Upper lobe of left lung (tissue), 6 donors: Measurements from ENCODE around the gene MLH1. TPM values are rescaled to one million over a fixed set of nuclear protein-coding genes. Genes with fewer than 3 reads are reported as not detected.
"Not testable (repeated sequence)": the region's sequence is repeated elsewhere in the genome, so short reads cannot be mapped to it uniquely, and the experiment has no call there.

Source experiments
- ATAC-seq, 2 donors: fragments of 200-7000 bp; cut with Tn5 transposase; one replicate each; pipeline ENCODE4 v1.9.1; 2022; ENCODE audit warnings: mild to moderate bottlenecking in 2 of 2, moderate library complexity in 2 of 2; ENCODE audit not compliant: low FRiP score in 2 of 2
- DNase-seq, 2 donors: peaks; one replicate each; pipeline ENCODE4 v3.0.0-alpha.2; 2019 to 2020
- H3K27ac ChIP-seq, 4 donors: fragments of 200-600 bp; sonication (generic); one replicate each; pipeline ENCODE4 v1.5.1; 2016 to 2019
- H3K27me3 ChIP-seq, 4 donors: fragments of 200-600 bp; sonication (generic); one replicate each; pipeline ENCODE4 v1.5.1; 2017 to 2019
- H3K36me3 ChIP-seq, 4 donors: fragments of 200-600 bp; sonication (generic); one replicate each; pipeline ENCODE4 v1.5.1; 2016 to 2019
- H3K4me1 ChIP-seq, 4 donors: fragments of 200-600 bp; sonication (generic); one replicate each; pipeline ENCODE4 v1.5.1; 2018 to 2019
- H3K4me3 ChIP-seq, 4 donors: fragments of 200-600 bp; sonication (generic); one replicate each; pipeline ENCODE4 v1.5.1; 2017 to 2019; ENCODE audit warnings: mild to moderate bottlenecking in 2 of 4, moderate library complexity in 1 of 4
- H3K9me3 ChIP-seq, 4 donors: fragments of 200-600 bp; sonication (generic); one replicate each; pipeline ENCODE4 v1.5.1; 2018 to 2019
- EP300 ChIP-seq, 4 donors: sonication (generic); formaldehyde crosslinking; IDR thresholded peaks; one replicate each; pipeline ENCODE4 v1.5.1; 2017; ENCODE audit warnings: antibody characterized with exemption in 4 of 4, control low read depth in 2 of 4
- POLR2A ChIP-seq, 4 donors: fragments of 450-650 bp; IDR thresholded peaks; one replicate each; pipeline ENCODE4 v1.5.1; 2016 to 2017; ENCODE audit warnings: antibody characterized with exemption in 4 of 4, mild to moderate bottlenecking in 2 of 4
- POLR2AphosphoS5 ChIP-seq, 2 donors: sonication (generic); formaldehyde crosslinking; IDR thresholded peaks; one replicate each; pipeline ENCODE4 v1.5.1; 2017; ENCODE audit warnings: antibody characterized with exemption in 2 of 2
- WGBS, 2 donors: methylation state at CpG; one replicate each; pipeline ENCODE4 v1.1.5; 2017 to 2018; 5-methylcytosine and 5-hydroxymethylcytosine counted together
- total RNA-seq, 6 donors: library from RNA; depleted of rRNA in 4 of 6; stranded (reverse); fragments of >200 nt in 4 of 6; gene quantifications; one replicate each; pipeline versions ENCODE4 v1.1.0 to v1.2.1, GENCODE V29; 2016 to 2021
- TF ChIP-seq, protein P1 (sequence below), 6 experiments: fragments of 450-650 bp in 4 of 6; fragments of 200-600 bp in 2 of 6; sonication (generic) in 2 of 6; IDR thresholded peaks; one replicate each; pipeline ENCODE4 v1.5.1; 2016 to 2019; ENCODE audit warnings: antibody characterized with exemption in 6 of 6
- donor health status: DM: no; HTN: no; CAD: no; lungs with moderate emphysema.
- donor health status: DM: no; HTN: yes; CAD: no; lungs with severe emphysema.

The MLH1 gene
- total RNA-seq, 6 donors from 2014 or later: 31.7 to 97.4 (median 37.2) TPM

- Histone ChIP-seq H3K36me3 (peaks cover 20 to 92% (median 72%) of the 10 kb centered on the region in 4 donors), H3K27me3 (no peaks in the 10 kb centered on the region), H3K27ac (peak overlapping the region in 2 of 4 donors; percentile 68 to 75), H3K9me3 (no peaks in the 10 kb centered on the region), H3K4me1 (peaks cover 11 to 22% (median 14%) of the 10 kb centered on the region in 4 donors), H3K4me3 (no peak overlapping the region)
- TF ChIP-seq POLR2A (IDR thresholded peaks at IDR 0.05) (no peak), POLR2AphosphoS5 (IDR thresholded peaks at IDR 0.05) (no peak), EP300 (IDR thresholded peaks at IDR 0.05) (no peak)
- TF ChIP-seq, protein P1, sequence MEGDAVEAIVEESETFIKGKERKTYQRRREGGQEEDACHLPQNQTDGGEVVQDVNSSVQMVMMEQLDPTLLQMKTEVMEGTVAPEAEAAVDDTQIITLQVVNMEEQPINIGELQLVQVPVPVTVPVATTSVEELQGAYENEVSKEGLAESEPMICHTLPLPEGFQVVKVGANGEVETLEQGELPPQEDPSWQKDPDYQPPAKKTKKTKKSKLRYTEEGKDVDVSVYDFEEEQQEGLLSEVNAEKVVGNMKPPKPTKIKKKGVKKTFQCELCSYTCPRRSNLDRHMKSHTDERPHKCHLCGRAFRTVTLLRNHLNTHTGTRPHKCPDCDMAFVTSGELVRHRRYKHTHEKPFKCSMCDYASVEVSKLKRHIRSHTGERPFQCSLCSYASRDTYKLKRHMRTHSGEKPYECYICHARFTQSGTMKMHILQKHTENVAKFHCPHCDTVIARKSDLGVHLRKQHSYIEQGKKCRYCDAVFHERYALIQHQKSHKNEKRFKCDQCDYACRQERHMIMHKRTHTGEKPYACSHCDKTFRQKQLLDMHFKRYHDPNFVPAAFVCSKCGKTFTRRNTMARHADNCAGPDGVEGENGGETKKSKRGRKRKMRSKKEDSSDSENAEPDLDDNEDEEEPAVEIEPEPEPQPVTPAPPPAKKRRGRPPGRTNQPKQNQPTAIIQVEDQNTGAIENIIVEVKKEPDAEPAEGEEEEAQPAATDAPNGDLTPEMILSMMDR (IDR thresholded peaks at IDR 0.05): no peak
- DNase-seq: no peak
- no peak for ATAC-seq
Measured at GRCh38 chr3:37052860-37053259, 59.5 kb downstream of the MLH1 start.

GRCh38 chr3:37053337-37053736 lies 60.0 kb downstream of the MLH1 start:
- TF ChIP-seq POLR2A (IDR thresholded peaks at IDR 0.05) (no peak), POLR2AphosphoS5 (IDR thresholded peaks at IDR 0.05) (no peak), EP300 (IDR thresholded peaks at IDR 0.05) (no peak)
- TF ChIP-seq, protein P1 (IDR thresholded peaks at IDR 0.05): no peak
- ATAC-seq (no peak), DNase-seq (no peak)
- Histone ChIP-seq H3K27me3 (no peaks in the 10 kb centered on the region), H3K9me3 (no peaks in the 10 kb centered on the region), H3K4me3 (no peak overlapping the region), H3K27ac (peak overlapping the region; percentile 38 to 75 (median 56)), H3K4me1 (peaks cover 11 to 22% (median 14%) of the 10 kb centered on the region in 4 donors), H3K36me3 (peaks cover 21 to 92% (median 73%) of the 10 kb centered on the region in 4 donors)
- WGBS, 2 donors: 60 to 69% methylated on average over 6 of the region's 6 CpGs

GRCh38 chr3:37053753-37054152 lies 60.4 kb downstream of the MLH1 start:
- Histone ChIP-seq H3K4me3 (no peak overlapping the region), H3K4me1 (peaks cover 11 to 22% (median 14%) of the 10 kb centered on the region in 4 donors), H3K27ac (peak overlapping the region; percentile 38 to 75 (median 56)), H3K36me3 (peaks cover 17 to 92% (median 73%) of the 10 kb centered on the region in 4 donors), H3K27me3 (no peaks in the 10 kb centered on the region), H3K9me3 (no peaks in the 10 kb centered on the region)
- 77 to 92% methylated on average over 2 of the region's 2 CpGs for WGBS, 2 donors
- no peak for ATAC-seq
- TF ChIP-seq POLR2A (IDR thresholded peaks at IDR 0.05) (no peak), EP300 (IDR thresholded peaks at IDR 0.05) (no peak), POLR2AphosphoS5 (IDR thresholded peaks at IDR 0.05) (no peak)
- TF ChIP-seq, protein P1 (IDR thresholded peaks at IDR 0.05): no peak
- no peak for DNase-seq

DNA sequence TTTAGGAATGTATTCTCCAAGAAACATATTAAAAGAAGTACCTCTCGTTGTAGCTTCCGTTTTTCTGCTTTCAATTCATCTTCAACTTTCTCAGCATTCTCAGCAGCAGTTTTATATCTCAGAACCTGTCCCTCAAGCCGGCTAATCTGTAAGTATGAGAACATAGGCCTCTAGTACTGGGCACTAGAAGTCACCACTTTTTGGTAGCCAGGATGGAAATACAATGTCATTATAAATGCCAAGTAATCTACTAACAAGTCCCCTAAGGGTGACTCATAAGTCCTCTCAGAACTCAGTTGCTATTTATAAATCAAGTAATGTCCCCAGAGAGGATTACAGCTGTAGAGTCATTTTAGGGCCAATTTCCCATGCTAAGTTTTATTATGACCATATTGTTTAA lies 61.1 kb downstream of the MLH1 start:
- Histone ChIP-seq H3K4me1 (peaks cover 11 to 22% (median 14%) of the 10 kb centered on the region in 4 donors), H3K36me3 (peaks cover 11 to 91% (median 69%) of the 10 kb centered on the region in 4 donors), H3K27me3 (no peaks in the 10 kb centered on the region), H3K27ac (peak overlapping the region in 3 of 4 donors; percentile 38 to 75 (median 68)), H3K9me3 (no peaks in the 10 kb centered on the region), H3K4me3 (no peak overlapping the region)
- WGBS, 2 donors: 60 to 74% methylated on average over 3 of the region's 3 CpGs
- DNase-seq (no peak), ATAC-seq (peak; percentile 71 to 86)
- TF ChIP-seq POLR2A (IDR thresholded peaks at IDR 0.05) (no peak), POLR2AphosphoS5 (IDR thresholded peaks at IDR 0.05) (no peak), EP300 (IDR thresholded peaks at IDR 0.05) (peak in 1 of 4 donors; percentile 34)
- TF ChIP-seq, protein P1 (IDR thresholded peaks at IDR 0.05): no peak

DNA sequence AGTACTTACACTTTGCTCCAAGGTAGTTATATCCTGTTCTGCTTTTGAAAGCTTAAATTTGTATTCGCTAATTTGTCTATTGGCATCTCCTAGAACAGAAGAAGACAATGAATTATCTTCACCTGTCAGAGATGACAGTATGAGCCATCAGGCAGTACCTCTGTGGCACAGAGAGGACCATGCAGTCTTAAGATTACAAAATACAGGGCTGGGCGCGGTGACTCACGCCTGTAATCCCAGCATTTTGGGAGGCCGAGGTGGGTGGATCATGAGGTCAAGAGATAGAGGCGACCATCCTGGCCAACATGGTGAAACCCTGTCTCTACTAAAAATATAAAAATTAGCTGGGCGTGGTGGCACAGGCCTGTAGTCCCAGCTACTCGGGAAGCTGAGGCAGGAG lies 61.8 kb downstream of the MLH1 start:
- H3K36me3 ChIP-seq: peaks cover 9 to 86% (median 63%) of the 10 kb centered on the region in 4 donors
- not testable (repeated sequence) for H3K9me3 ChIP-seq, DNase-seq, H3K4me3 ChIP-seq, H3K27me3 ChIP-seq
- peaks cover 11 to 22% (median 14%) of the 10 kb centered on the region in 4 donors for H3K4me1 ChIP-seq
- peak in 1 of 2 donors; percentile 57 for ATAC-seq
- WGBS, 2 donors: 90 to 91% methylated on average over 8 of the region's 8 CpGs
- peak overlapping the region in 3 of 4 donors; percentile 3 to 75 (median 47) for H3K27ac ChIP-seq
